ENCODE data around the gene HOXA10.

The HOXA10 gene

GRCh38 chr7:27165089-27165995 is 8.8 kb downstream of the HOXA10 start, which contains the start of gene HOXA9:
TSS of gene HOXA9 (minus strand) at chr7:27165537. CDS start at chr7:27165457, 80 bp downstream.
- no peak for DNase-seq

GRCh38 chr7:27164367-27165088 is 9.6 kb downstream of the HOXA10 start:
- DNase-seq: no peak

- no peak for DNase-seq
Measured at GRCh38 chr7:27164045-27164366, 10.1 kb downstream of the HOXA10 start.

GRCh38 chr7:27163288-27164044 is 10.7 kb downstream of the HOXA10 start:
- DNase-seq: no peak

GRCh38 chr7:27162561-27163287 is 11.4 kb downstream of the HOXA10 start:
- no peak for DNase-seq

- DNase-seq: no peak
Measured at GRCh38 chr7:27161721-27162560, 12.2 kb downstream of the HOXA10 start.

- DNase-seq: no peak
Measured at GRCh38 chr7:27161214-27161720, 12.9 kb downstream of the HOXA10 start.

- DNase-seq: no peak
Measured at GRCh38 chr7:27160546-27161213, 13.4 kb downstream of the HOXA10 start.

- no peak for DNase-seq
Measured at GRCh38 chr7:27160145-27160545, 14.0 kb downstream of the HOXA10 start.

GRCh38 chr7:27159266-27160144 is 14.6 kb downstream of the HOXA10 start:
- no peak for DNase-seq

- no peak for DNase-seq
Measured at GRCh38 chr7:27158436-27159265, 15.5 kb downstream of the HOXA10 start.

- no peak for DNase-seq
Measured at GRCh38 chr7:27157702-27158431, 16.3 kb downstream of the HOXA10 start.

GRCh38 chr7:27156916-27157701 is 17.0 kb downstream of the HOXA10 start:
- no peak for DNase-seq

- no peak for DNase-seq
Measured at GRCh38 chr7:27156508-27156898, 17.6 kb downstream of the HOXA10 start, which contains the start of gene HOXA7. TSS of gene HOXA7 (minus strand) at chr7:27156675. CDS start at chr7:27156545, 130 bp downstream.

- no peak for DNase-seq
Measured at GRCh38 chr7:27155816-27156507, 18.2 kb downstream of the HOXA10 start.
